ENCODE measurements around the gene PDE3A. TPM values are rescaled to one million over a fixed set of nuclear protein-coding genes. Genes with fewer than 3 reads are reported as not detected.
A peak's percentile ranks its signal among the peaks of the same experiment; 100 is the strongest.

The PDE3A gene
- total and polyA plus RNA-seq, 2 of the 4 experiments (the other 2 are of a cell fraction), result 0.09 to 0.18 TPM

- Histone ChIP-seq H2BK120ac (ENCODE audit: low read depth, low read length) (no peak overlapping the region), H3K9ac (ENCODE audit: low read depth, low read length) (no peak overlapping the region), H3K14ac (replicated peaks; ENCODE audit: low read depth, low read length) (no peak overlapping the region), H3K4me2 (ENCODE audit: low read depth, low read length) (no peak overlapping the region), H2AK5ac (ENCODE audit: low read depth, low read length) (no peak overlapping the region), H3K27me3 (ENCODE audit: control insufficient read depth, insufficient read depth, low read length) (no peaks in the 10 kb centered on the region), H2AFZ (replicated peaks; ENCODE audit: low read length, poor library complexity) (no peak overlapping the region), H4K91ac (ENCODE audit: insufficient read depth, low read depth, low read length) (no peak overlapping the region), H4K8ac (ENCODE audit: low read depth in 2 of 2, low read length in 2 of 2) (no peak overlapping the region), H3K36me3 (ENCODE audit: control insufficient read depth, insufficient read depth, low read length) (no peaks in the 10 kb centered on the region), H3K4ac (ENCODE audit: low read depth, low read length) (no peak overlapping the region), H3K18ac (ENCODE audit: low read depth, low read length) (no peak overlapping the region), H3K4me1 (ENCODE audit: control insufficient read depth, insufficient read depth, low read length) (peaks cover 2% of the 10 kb centered on the region), H4K20me1 (ENCODE audit: insufficient read depth, low read length) (no peaks in the 10 kb centered on the region), H3K56ac (ENCODE audit: extremely low read depth, insufficient read depth, low read length) (no peak overlapping the region), H2BK20ac (ENCODE audit: low read depth, low read length) (no peak overlapping the region), H3K9me3 (ENCODE audit: control insufficient read depth, insufficient read depth, low read length) (no peaks in the 10 kb centered on the region), H3K4me3 (ENCODE audit: insufficient read depth, low read depth, low read length) (no peak overlapping the region), H2BK5ac (ENCODE audit: low read depth, low read length, poor library complexity, severe bottlenecking) (no peak overlapping the region), H3K27ac (ENCODE audit: insufficient read depth, low read length) (no peak overlapping the region), H3K23ac (ENCODE audit: low read depth, low read length) (no peak overlapping the region), H3K9me1 (ENCODE audit: insufficient read depth, low read length) (no peaks in the 10 kb centered on the region), H2AK9ac (replicated peaks; ENCODE audit: low read depth, low read length, poor library complexity) (no peak overlapping the region), H2BK15ac (ENCODE audit: low read depth, low read length) (no peak overlapping the region), H4K5ac (ENCODE audit: low read depth, low read length) (no peak overlapping the region), H3K79me1 (ENCODE audit: low read depth in 1 of 2, low read length in 2 of 2) (no peaks in the 10 kb centered on the region)
- ATAC-seq (ENCODE audit: low read depth), result no peak
- POLR2A ChIA-PET (ENCODE audit: unreplicated experiment), result no interaction called here
- CTCF ChIA-PET, result no interaction called here
- no peak for DNase-seq
- in situ Hi-C loops (cut with MboI; ENCODE audit: low sequenced_read_pairs) (no loop called here), intact Hi-C loops (cut with micrococcal nuclease) (no loop called here), dilution Hi-C loops (cut with HindIII; ENCODE audit: low sequenced_read_pairs, unreplicated experiment) (no loop called here)
- 97% methylated on average over 3 of the region's 3 CpGs; no CpG with 5 or more reads in 1 of the 2 experiments for WGBS, 2 experiments (ENCODE audit: extremely low coverage in 2 of 2, insufficient read length in 1 of 2)
- peak; percentile 81 for TF ChIP-seq MAFK (IDR thresholded peaks at IDR 0.05; ENCODE audit: low read depth, low read length)
- TF ChIP-seq CEBPB (IDR thresholded peaks at IDR 0.05; ENCODE audit: low read depth, low read length), result no peak
- no TSS peak for BruUV-seq (replicated peaks)
Measured at GRCh38 chr12:20426957-20427356, 58.6 kb downstream of the PDE3A start.

All from IMR-90 (cell line).